CD4-positive, alpha-beta T cell treated with Interleukin-17A for 1 hour (primary cell): ENCODE results near the gene AGAP2.

ENCODE experiments used
- DNase-seq: peaks from one replicate; pipeline ENCODE4 v3.0.0-alpha.2; 2020

AGAP2 gene

GRCh38 chr12:57766464-57767304 lies 28.1 kb upstream of the AGAP2 start, which contains the start of gene CYP27B1:
Gene CYP27B1, minus strand, starts transcription at chr12:57767078. Its CDS starts 37 bp downstream, at chr12:57767041.
- DNase-seq = no peak

GRCh38 chr12:57765698-57766463 lies 27.3 kb upstream of the AGAP2 start:
- no peak for DNase-seq

- DNase-seq = peak; percentile 53
Observed at GRCh38 chr12:57765003-57765697, 26.6 kb upstream of the AGAP2 start.

DNA sequence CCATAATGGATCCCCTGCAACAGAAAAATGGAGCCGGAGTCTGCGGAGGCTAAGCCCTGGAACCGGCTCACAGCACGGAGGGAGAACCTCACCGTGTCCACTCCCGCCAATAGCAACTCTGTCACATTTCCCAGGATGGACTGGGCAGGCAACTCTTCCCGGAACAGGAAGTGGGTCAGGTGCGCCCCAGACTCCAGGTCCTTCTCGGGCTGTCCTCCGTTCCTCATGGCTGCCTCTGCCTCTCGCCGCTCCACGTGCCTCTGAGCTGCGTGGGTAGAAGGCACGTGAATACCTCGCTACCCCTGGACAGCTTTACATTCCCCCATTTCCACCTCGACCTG lies 26.1 kb upstream of the AGAP2 start:
- no peak for DNase-seq

DNA sequence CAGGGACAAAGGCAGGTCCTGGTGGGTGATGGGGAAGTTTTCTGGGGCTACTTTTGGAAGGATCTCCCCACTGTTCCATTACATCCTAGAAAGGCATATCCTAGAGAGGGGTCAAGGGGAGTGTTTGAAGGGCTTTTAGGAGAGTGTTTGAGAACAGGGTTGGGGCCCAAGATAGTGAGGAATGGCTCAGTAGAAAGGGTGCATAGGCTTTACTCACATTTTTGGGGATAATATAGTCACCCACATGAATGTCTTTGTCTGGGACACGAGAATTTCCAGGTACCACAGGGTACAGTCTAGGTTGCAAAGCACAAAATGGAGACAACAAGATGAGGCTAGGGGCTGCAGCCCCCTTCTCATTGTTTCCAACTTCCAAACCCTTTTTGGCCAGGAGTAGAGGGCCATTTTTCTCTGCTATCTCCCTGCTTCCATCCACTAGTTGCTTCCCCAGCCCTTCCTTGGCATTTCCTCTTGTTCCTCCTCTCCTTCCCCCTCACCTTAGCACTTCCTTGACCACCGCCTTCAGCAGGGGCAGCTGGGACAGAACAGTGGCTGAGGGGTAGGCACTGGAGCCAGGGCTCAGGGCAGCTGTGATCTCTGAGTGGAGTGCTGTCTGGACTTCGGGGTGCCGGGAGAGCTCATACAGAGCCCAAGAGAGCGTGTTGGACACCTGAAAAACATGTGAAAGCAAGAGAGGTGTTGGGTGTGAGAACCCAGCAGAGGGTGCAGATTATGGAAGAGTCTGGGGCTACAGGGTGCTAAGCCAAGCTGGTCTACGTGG lies 25.5 kb upstream of the AGAP2 start:
- DNase-seq = no peak

GRCh38 chr12:57762463-57762862 lies 23.9 kb upstream of the AGAP2 start:
- DNase-seq = no peak

DNA sequence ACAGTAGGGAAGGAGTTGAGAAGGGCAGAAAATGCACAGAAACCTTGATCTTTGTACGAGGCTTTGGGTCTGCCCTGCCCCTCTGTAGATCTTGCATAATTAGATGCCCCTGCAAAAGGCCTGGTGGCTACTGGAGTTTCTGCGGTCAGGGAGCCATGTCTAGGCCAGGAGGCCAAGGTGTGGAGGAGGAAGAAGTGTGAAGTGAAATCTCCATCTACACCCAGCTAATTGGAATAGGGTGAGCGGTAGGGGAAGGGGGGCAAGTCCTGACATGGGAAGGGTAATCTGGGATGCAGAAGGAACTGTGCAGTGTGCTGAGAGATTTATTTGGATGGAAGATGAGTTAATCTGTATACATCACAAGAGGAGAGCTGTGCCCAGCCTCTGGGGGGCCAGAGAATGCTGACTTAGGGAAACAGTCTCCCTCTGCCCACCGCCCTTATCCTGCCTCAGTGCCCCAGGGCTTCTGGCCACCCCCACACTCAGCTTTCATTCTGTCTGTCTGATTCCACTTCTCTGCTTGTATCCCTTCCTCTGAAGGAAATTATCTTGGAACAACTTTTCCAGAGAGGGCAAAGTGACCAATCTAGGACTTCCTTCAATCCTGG lies 23.0 kb upstream of the AGAP2 start:
- no peak for DNase-seq

DNA sequence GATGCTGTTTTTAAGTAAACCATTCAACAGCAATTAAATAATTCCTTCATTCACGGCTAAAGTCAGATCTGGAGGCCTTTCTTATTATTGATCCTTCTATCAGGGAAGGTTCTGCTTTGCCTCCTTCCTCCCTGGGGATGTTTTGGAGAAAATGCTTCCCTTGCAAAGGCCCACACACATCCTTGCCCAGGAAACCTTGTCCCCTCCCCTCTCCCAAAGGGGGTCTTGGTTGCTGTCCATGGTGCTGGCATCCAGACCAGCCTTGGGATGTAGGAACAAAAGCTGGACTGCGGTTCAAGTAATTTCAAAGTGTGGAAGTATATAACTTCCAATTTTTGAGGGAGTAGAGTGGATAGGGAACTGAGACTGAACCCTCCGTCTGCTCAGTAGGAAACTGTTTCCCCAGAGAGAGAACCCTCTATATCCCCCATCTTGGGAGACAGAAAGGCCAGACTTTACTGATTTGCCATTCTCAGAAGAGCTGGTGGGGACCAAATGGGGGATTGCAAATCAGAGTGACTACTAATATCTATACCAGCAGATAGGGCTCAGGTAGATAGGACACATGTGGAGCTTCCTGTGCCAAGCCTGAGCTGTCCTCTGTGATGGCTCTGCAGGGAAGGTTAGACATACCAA lies 21.9 kb upstream of the AGAP2 start:
- DNase-seq = no peak

DNA sequence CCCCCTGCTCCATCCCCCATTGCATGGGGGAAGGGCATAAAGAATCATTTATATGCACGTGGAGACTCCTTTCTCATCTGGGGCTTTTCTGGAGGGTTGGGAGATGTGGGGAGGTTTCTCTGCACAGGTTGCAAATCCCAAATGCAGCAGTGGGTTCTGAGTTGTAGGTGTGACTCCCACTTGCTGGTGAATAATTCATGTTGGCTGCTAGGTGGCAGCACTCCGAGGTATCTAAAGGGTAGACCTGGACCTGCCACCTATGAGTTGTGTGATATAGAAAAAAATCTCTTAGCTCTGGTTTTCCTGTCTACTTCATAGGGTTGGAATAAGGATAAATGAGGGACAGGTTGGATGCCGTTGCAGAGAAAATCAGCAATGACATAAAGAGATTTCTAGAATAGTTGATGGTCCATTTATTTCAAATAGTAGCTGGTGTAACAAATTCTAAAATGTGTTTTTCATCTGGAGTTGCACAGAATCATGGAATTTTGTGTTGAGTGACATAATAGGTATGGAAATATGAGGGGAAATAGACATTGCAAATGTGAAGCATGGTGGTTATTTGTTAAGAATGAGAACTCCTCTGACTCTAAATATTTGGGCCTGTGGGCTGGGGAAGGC lies 20.9 kb upstream of the AGAP2 start:
- peak; percentile 71 for DNase-seq

DNA sequence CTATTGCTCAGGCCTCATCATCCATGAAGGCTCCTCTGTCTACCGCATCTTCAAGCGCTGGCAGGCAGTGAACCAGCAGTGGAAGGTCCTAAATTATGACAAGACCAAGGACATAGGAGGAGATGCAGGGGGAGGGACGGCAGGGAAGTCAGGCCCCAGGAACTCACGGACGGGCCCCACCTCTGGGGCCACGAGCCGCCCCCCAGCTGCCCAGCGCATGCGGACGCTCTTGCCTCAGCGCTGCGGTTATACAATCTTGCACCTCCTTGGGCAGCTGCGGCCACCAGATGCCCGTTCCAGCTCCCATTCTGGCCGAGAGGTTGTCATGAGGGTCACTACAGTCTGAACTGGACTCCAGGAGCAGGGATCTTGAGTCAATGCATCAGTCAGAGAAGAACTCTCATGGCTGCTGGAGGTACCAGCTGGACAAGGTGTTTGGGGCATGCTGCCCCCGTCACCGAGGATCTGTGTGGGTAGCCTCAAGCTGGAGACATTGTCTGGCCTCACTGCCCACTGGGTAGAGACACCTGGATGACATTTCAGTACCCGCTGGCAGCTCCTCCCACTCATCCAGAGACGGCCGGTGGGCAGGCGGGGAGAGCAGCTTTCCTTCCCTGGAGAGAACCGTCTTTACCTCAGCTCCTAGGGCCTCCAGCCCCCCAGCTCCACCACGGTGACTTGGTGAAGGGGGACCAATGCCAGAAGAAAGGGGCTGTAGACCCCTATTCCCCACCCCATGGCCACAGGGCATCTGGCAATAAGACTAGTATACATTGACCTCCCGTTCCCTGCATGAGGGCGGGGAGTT lies 20.2 kb upstream of the AGAP2 start:
- no peak for DNase-seq

DNA sequence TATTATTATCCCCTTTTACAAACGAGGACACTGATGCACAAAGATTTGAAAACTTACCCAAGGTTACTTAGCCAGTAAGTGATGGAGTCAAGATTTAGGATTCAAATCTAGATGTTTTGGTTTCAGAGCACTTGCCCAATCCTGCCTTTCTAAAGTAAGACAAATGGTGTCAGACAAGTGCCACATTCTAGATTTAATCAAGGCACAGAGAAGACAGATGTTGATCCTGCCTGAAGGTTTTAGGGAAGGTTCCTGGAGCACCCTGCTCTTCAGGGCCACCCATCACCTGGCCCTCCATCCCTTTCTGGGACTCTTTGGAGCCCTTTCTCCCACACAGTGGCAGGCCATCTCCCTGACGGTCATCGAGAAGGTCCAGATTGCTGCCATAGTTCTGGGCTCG lies 19.2 kb upstream of the AGAP2 start:
- no peak for DNase-seq

DNA sequence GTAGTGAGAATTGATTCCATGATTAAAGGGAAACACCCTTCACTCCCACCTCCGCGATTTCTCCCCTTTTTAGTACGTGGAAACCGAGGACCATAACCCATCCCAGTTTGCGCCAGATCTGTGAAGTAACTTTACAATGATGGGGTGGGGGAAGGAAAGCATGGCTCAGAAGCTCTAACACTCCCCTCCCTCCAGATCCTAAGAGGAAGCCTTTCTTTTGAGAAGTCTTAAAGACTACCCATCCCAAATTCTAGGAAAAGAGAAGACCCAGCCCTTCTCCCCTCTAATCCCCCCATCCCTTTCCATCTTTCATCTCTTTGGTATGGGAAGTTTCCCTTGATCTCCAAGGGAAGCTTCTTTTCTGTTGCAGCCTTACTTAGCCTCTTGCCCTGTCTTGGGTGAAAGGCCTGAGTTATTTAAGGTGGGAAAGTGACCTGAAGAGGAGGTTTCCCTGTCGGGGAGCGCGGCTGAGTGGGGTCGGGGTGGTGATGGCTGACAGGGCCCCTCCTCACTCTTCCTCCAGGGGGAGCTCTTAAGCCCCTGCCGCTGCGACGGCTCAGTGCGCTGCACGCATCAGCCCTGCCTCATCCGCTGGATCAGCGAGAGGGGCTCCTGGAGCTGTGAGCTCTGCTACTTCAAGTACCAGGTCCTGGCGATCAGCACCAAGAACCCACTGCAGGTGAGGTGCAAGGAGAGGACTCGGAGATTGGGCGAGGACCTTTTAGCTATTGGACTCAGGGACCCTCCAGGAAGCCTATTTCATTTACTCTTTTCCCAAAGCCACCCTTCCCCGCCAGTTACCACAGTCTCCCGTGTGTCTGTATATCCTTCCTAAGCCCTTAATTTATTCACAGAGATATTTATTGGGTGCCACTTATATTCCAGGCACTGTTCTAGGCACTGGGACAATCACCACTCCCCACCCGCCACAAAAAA lies 18.1 kb upstream of the AGAP2 start:
- peak; percentile 79 for DNase-seq

DNA sequence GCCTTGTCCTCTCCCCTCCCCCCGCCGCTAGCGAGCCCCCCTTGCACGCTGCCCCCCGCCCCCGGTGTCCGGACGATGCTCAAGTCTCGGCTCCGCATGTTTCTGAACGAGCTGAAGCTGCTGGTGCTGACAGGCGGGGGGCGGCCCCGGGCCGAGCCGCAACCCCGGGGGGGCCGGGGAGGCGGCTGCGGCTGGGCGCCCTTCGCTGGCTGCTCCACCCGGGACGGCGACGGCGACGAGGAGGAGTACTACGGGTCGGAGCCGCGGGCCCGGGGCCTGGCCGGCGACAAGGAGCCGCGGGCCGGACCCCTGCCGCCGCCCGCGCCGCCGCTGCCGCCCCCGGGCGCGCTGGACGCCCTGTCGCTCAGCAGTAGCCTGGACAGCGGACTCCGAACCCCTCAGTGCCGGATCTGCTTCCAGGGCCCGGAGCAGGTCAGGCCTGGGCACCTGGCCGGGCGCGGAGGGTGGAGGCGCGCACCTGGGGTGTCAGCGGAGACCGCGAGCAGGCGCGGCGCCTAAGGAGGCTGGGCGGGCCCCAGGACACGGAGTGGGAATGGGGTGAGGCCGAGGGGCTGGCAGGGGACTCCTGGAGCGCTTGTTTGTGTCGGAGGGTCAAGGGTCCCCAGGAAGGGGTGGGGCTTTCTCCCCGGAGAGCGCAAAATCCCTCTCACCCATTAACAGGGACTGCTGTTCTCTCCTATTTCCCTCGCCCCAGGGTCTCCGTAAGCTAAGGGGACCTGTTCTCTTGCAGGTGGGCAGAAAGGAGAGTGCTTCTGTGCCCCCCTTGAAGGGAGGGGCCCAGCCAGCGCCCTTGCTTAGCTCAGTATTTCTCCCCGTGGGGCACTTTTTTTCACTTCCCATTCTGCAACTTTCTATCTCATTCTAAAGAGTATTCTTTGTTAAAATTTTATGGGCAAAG lies 17.2 kb upstream of the AGAP2 start:
- peak; percentile 51 for DNase-seq

GRCh38 chr12:57755194-57755453 lies 16.6 kb upstream of the AGAP2 start:
- no peak for DNase-seq

DNA sequence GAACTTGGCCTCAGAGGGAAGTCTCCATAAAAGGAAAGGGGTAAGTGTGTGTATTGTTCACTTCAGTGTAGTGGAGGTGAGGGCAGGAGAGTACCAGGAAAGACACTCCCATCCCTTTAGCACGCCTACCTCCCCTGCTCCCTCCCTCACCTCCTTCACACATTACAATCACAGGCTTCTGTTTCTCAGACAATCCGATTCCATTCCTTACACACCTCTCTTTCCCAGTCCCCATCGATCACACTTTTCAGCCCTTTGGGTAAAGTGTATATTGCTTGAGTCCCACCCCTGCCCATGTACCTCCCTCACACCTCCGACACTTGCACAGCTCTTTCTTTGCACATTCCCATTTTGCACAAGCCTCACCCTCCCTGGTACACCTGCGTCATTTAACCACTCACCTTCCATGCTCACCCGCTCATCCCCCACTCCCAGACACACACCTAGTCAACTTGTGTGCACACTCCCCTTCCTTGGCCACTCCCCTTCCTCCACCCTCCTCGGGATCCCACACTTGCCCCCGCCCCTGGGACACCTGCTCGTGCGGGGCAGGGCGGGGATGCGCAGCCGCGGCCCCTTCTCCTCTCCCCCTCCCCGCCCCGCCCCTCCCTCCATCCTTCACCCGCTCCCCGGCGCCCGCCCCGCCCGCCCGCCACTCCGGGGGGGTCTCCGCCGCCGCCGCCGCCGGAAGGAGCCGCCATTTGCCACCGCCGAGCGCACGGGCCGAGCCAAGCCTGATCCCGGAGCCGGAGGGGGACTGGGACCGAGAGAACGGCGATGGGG lies 16.1 kb upstream of the AGAP2 start, which contains the start of gene MARCHF9:
Gene MARCHF9 (plus strand): TSS at position 693 of the 783 bp plus-strand sequence. CDS start 426 bp downstream, outside the sequence.
- peak; percentile 94 for DNase-seq

- DNase-seq = no peak
Observed at GRCh38 chr12:57753756-57754337, 15.3 kb upstream of the AGAP2 start.

DNA sequence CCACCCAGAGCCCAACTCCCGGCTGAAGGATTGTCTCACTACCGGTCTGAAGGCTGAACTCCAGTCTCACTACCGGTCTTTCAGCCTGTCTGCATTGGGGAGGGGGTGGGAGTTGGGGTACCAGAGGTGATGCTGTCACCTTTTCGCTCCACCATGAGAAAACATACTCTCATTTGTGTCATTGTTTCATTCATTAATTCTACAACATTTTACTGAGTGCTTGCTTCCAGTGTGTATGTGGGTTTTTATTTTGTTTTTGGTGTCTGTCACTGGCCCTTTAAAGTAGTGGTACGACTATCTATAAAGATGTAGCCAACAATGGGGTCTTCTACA lies 14.1 kb upstream of the AGAP2 start:
- DNase-seq = no peak
